ENCODE results near the gene POGLUT2. TPM values are rescaled to one million over a fixed set of nuclear protein-coding genes. Genes with fewer than 3 reads are reported as not detected.

Gene POGLUT2
- total RNA-seq, 1 donor, result 17.8 TPM

DNA sequence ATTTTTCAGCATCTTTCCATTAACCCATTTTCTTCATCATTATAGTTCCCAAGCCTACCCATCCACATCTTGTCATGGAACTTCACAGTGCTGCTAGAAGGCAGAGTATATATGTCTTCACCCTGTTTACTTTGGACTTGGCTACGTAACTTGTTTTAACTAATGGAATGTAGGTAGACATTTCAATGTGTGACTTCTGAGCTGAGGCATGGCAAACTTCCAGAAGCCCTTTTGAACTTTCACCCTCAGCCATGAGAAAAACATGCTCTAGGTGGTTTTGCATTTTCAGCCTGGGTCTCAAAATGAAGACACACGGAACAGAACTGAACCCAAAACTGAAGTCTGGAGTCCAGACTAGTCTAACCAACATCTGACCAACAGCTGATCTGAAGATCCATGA is 28.3 kb downstream of the POGLUT2 start:
- TF ChIP-seq CTCF (IDR thresholded peaks at IDR 0.05; ENCODE audit: insufficient read depth, low read length), result no peak
- H3K4me3 ChIP-seq (ENCODE audit: low read depth, low read length), result no peak overlapping the region
- no peak for DNase-seq (ENCODE audit: low read depth)

DNA sequence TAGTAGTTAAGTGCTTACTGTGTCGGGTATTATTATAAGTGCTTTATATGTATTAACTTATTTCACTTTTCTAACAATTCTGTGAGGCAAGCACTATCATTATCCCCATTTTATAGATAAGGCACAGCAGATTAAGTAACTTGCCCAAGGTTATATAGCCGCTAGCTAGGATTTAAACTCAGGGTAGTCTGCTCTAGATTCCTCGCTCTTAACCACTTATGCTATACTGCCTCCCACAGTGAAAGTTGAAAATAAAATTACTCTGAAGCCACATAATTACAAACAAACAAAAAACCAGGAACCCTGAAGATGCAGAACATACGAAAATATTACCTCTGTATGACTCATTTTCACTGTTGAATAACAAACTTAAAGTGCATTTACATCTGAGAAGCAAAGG is 29.1 kb downstream of the POGLUT2 start:
- DNase-seq (ENCODE audit: low read depth), result peak; percentile 30

DNA sequence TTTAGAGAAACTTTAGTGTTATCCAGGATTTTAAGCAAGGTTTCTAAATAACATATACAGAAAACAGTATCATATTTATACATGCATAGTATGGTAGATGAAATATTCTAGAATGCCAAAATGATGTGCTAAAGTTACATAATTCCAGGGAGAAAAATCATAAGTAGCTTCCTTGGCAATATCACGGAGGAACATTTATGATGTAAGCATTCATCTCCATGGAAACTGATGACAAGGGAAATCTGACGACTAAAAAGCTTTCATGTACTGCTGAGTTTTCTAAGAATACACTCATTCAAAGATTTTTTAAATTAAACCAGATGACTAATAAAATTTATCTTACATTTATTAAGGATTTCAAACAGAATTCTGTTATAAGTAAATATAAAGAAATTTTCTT is 29.9 kb downstream of the POGLUT2 start:
- peak; percentile 12 for DNase-seq (ENCODE audit: low read depth)
- no peak overlapping the region for H3K4me3 ChIP-seq (ENCODE audit: low read depth, low read length)
- no peak for TF ChIP-seq CTCF (IDR thresholded peaks at IDR 0.05; ENCODE audit: insufficient read depth, low read length)

More for the DNA sequence above, 29.1 kb downstream of the POGLUT2 start:
- no peak for TF ChIP-seq CTCF (IDR thresholded peaks at IDR 0.05; ENCODE audit: insufficient read depth, low read length)
- H3K4me3 ChIP-seq (ENCODE audit: low read depth, low read length), result no peak overlapping the region

- TF ChIP-seq CTCF (IDR thresholded peaks at IDR 0.05; ENCODE audit: insufficient read depth, low read length), result no peak
- no peak overlapping the region for H3K4me3 ChIP-seq (ENCODE audit: low read depth, low read length)
- DNase-seq (ENCODE audit: low read depth), result no peak
These were observed 35.0 kb downstream of the POGLUT2 start for GRCh38 chr13:102763741-102764140.

GRCh38 chr13:102761071-102761470 is 37.7 kb downstream of the POGLUT2 start:
- TF ChIP-seq CTCF (IDR thresholded peaks at IDR 0.05; ENCODE audit: insufficient read depth, low read length), result no peak
- no peak for DNase-seq (ENCODE audit: low read depth)
- H3K4me3 ChIP-seq (ENCODE audit: low read depth, low read length), result no peak overlapping the region

DNA sequence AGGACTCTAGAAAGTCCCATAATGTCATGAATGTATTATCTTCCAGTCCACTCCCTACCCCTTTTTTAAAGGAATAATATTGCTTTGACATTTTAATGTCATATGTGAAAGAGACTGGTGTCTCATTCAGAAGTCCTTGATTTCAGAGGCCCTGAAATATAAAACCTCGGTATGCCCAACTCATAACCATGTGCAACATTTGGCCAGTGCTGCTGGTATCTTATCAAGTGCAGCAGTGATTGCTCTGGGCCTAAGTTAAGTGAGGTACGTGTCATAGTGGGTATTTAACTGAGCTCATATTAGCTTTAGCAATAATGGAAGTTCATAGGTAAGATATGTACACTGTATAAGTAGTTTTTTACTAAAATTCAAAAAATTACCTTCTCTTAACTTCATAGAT is 39.9 kb downstream of the POGLUT2 start:
- no peak for DNase-seq (ENCODE audit: low read depth)
- H3K4me3 ChIP-seq (ENCODE audit: low read depth, low read length), result no peak overlapping the region
- TF ChIP-seq CTCF (IDR thresholded peaks at IDR 0.05; ENCODE audit: insufficient read depth, low read length), result no peak

- no peak for TF ChIP-seq CTCF (IDR thresholded peaks at IDR 0.05; ENCODE audit: insufficient read depth, low read length)
These were observed 41.8 kb downstream of the POGLUT2 start for GRCh38 chr13:102757006-102757405.

More at GRCh38 chr13:102757006-102757405, 41.8 kb downstream of the POGLUT2 start:
- H3K4me3 ChIP-seq (ENCODE audit: low read depth, low read length), result no peak overlapping the region
- no peak for DNase-seq (ENCODE audit: low read depth)
